Astrocyte (in vitro differentiated cells and primary cell): Measurements from ENCODE around the gene FJX1.

Experiments
- EZH2 ChIP-seq: IDR thresholded peaks from 2 replicates; pipeline ENCODE4 v1.6.1; 2012; ENCODE audit warnings: mild to moderate bottlenecking, low read length, inconsistent platforms; ENCODE audit not compliant: insufficient read depth
- TF ChIP-seq, protein P1 (sequence below): IDR thresholded peaks from 2 replicates; pipeline ENCODE4 v1.5.1; 2011; ENCODE audit warnings: low read depth, mild to moderate bottlenecking, inconsistent platforms, low read length, moderate library complexity; ENCODE audit not compliant: insufficient read depth

DNA sequence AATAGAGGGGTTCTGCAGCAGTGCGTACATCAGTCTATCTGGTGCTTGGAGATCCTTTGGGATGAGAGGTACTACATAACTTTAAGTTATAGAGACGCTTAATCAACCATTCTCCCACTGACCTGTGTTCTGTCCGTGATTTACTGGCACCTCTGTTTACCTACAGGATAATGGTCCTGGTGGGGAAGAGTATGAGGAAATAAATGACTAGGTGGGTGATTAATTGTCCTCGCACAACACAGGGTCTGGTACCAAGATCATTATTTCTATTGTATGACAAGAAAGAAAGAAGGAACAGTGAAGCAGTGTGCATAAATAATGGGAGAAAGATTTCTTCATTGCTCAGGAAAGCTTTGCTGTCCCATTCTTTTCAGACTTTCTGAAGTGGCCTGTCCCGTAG is 32.8 kb upstream of the FJX1 start:
- no peak for TF ChIP-seq EZH2
- TF ChIP-seq, protein P1, sequence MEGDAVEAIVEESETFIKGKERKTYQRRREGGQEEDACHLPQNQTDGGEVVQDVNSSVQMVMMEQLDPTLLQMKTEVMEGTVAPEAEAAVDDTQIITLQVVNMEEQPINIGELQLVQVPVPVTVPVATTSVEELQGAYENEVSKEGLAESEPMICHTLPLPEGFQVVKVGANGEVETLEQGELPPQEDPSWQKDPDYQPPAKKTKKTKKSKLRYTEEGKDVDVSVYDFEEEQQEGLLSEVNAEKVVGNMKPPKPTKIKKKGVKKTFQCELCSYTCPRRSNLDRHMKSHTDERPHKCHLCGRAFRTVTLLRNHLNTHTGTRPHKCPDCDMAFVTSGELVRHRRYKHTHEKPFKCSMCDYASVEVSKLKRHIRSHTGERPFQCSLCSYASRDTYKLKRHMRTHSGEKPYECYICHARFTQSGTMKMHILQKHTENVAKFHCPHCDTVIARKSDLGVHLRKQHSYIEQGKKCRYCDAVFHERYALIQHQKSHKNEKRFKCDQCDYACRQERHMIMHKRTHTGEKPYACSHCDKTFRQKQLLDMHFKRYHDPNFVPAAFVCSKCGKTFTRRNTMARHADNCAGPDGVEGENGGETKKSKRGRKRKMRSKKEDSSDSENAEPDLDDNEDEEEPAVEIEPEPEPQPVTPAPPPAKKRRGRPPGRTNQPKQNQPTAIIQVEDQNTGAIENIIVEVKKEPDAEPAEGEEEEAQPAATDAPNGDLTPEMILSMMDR = no peak
